Effector memory CD8-positive, alpha-beta T cell (primary cell): ENCODE results near the gene EPB41L4B.
"Not testable (repeated sequence)": the region's sequence is repeated elsewhere in the genome, so short reads cannot be mapped to it uniquely, and the experiment has no call there.

Experiments used
- ATAC-seq: fragments of 150-1000 bp; cut with Tn5 transposase; replicated peaks from 2 replicates; pipeline ENCODE4 v1.10.0; 2021; ENCODE audit warnings: mild to moderate bottlenecking, moderate library complexity
- DNase-seq, 3 experiments: peaks; one replicate each; pipeline ENCODE4 v3.0.0; 2021
- H3K27ac Mint-ChIP-seq, 2 donors: one replicate each; pipeline ENCODE4 v1.8.0; 2022; ENCODE audit warnings: mild to moderate bottlenecking in 2 of 2, mixed read lengths in 2 of 2, moderate library complexity in 2 of 2
- H3K27me3 Mint-ChIP-seq, 2 donors: one replicate each; pipeline ENCODE4 v1.8.0; 2022; ENCODE audit warnings: mixed read lengths in 2 of 2
- H3K36me3 Mint-ChIP-seq: one replicate; pipeline ENCODE4 v1.8.0; 2022; ENCODE audit warnings: mild to moderate bottlenecking, moderate library complexity, mixed read lengths; ENCODE audit not compliant: insufficient read depth
- H3K4me1 Mint-ChIP-seq, 2 donors: one replicate each; pipeline ENCODE4 v1.8.0; 2022; ENCODE audit warnings: low read depth in 2 of 2, mixed read lengths in 2 of 2
- H3K4me3 Mint-ChIP-seq, 2 donors: one replicate each; pipeline ENCODE4 v1.8.0; 2022; ENCODE audit warnings: mild to moderate bottlenecking in 2 of 2, mixed read lengths in 2 of 2, moderate library complexity in 2 of 2
- H3K9me3 Mint-ChIP-seq, 2 donors: one replicate each; pipeline ENCODE4 v1.8.0; 2022; ENCODE audit warnings: mixed read lengths in 2 of 2

Gene EPB41L4B

DNA sequence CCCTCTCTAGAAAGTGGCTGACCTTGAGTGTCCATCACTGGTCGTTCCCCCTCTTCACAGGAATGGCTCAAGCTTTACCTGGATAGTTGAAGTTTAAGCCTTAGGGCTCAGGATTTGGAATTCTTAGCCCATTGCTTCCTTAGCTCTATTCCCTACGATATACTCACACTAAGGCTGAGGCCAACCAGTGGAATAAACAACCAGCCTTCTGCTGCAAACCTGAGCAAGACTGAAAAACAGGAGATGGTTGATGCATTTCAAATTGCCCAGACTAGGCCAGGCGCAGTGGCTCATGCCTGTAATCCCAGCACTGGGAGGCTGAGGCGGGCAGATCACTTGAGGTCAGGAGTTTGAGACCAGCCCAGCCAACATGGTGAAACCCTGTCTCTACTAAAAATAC is 194.2 kb downstream of the EPB41L4B start:
- not testable (repeated sequence) for H3K27ac Mint-ChIP-seq, H3K36me3 Mint-ChIP-seq, H3K4me3 Mint-ChIP-seq, H3K4me1 Mint-ChIP-seq, ATAC-seq, H3K9me3 Mint-ChIP-seq, DNase-seq
- peaks cover 0 to 12% of the 10 kb centered on the region in 2 donors for H3K27me3 Mint-ChIP-seq

DNA sequence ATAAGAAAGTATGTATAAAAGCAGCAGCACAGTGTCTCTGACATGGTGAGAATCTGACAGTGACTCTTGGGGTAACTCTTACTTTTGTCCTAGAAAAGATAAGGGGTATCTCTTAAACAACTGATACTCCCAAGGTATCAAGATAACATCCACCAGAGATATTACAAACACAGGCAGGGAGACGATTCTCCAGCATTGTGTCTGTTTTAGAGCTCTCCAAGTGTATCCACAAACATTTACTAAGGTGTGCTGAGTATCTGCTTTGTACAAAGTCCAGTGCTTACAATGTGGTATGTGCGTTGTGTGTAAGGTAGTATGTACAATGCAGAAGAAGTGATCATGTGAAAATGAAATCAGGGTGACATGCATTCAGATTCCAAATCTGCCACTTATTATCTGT is 196.7 kb downstream of the EPB41L4B start:
- DNase-seq (no peak), ATAC-seq (no peak)
- H3K4me1 Mint-ChIP-seq = peaks cover 3 to 4% of the 10 kb centered on the region in 2 donors
- no peak overlapping the region for H3K27ac Mint-ChIP-seq
- no peaks in the 10 kb centered on the region for H3K9me3 Mint-ChIP-seq
- no peak overlapping the region for H3K4me3 Mint-ChIP-seq
- no peaks in the 10 kb centered on the region for H3K36me3 Mint-ChIP-seq
- H3K27me3 Mint-ChIP-seq = peaks cover 0 to 12% of the 10 kb centered on the region in 2 donors

- H3K27me3 Mint-ChIP-seq = peaks cover 0 to 12% of the 10 kb centered on the region in 2 donors
- H3K9me3 Mint-ChIP-seq = no peaks in the 10 kb centered on the region
- no peak overlapping the region for H3K27ac Mint-ChIP-seq
- no peak for DNase-seq
- H3K4me3 Mint-ChIP-seq = no peak overlapping the region
- ATAC-seq = no peak
- H3K36me3 Mint-ChIP-seq = peaks cover 5% of the 10 kb centered on the region
- peaks cover 10 to 14% of the 10 kb centered on the region in 2 donors for H3K4me1 Mint-ChIP-seq
Observed at GRCh38 chr9:109122726-109123621, 197.9 kb downstream of the EPB41L4B start.
